ENCODE measurements around the gene SMIM23. TPM values are rescaled to one million over a fixed set of nuclear protein-coding genes. Genes with fewer than 3 reads are reported as not detected.

SMIM23 gene
- total and polyA plus RNA-seq, 2 experiments from 2014 or later = not detected

DNA sequence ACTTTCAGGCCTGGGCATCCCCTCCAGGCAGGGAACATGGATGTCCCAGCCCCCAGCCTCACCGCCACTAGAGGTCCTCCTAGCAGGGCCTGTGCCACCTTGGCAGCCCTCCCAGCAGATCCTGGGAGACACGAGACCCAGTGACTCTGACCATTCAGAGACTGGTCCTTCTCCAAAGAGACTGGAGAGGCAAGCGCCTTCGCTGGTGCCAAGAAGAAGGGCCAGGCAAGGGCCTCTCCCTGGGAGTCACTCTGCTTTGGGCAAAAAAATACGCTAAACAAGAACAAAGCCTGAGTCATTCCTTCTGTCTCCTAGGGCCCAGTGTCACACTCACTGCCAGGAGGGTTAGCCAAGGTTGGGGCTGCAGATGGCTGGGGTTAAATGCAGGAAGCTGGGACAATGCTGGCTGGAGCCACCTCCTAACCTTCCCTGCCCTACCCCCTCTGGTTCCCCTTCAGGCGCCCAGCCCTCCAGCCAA, 35.3 kb upstream of the SMIM23 start (continued):
- TF ChIP-seq, protein P1, sequence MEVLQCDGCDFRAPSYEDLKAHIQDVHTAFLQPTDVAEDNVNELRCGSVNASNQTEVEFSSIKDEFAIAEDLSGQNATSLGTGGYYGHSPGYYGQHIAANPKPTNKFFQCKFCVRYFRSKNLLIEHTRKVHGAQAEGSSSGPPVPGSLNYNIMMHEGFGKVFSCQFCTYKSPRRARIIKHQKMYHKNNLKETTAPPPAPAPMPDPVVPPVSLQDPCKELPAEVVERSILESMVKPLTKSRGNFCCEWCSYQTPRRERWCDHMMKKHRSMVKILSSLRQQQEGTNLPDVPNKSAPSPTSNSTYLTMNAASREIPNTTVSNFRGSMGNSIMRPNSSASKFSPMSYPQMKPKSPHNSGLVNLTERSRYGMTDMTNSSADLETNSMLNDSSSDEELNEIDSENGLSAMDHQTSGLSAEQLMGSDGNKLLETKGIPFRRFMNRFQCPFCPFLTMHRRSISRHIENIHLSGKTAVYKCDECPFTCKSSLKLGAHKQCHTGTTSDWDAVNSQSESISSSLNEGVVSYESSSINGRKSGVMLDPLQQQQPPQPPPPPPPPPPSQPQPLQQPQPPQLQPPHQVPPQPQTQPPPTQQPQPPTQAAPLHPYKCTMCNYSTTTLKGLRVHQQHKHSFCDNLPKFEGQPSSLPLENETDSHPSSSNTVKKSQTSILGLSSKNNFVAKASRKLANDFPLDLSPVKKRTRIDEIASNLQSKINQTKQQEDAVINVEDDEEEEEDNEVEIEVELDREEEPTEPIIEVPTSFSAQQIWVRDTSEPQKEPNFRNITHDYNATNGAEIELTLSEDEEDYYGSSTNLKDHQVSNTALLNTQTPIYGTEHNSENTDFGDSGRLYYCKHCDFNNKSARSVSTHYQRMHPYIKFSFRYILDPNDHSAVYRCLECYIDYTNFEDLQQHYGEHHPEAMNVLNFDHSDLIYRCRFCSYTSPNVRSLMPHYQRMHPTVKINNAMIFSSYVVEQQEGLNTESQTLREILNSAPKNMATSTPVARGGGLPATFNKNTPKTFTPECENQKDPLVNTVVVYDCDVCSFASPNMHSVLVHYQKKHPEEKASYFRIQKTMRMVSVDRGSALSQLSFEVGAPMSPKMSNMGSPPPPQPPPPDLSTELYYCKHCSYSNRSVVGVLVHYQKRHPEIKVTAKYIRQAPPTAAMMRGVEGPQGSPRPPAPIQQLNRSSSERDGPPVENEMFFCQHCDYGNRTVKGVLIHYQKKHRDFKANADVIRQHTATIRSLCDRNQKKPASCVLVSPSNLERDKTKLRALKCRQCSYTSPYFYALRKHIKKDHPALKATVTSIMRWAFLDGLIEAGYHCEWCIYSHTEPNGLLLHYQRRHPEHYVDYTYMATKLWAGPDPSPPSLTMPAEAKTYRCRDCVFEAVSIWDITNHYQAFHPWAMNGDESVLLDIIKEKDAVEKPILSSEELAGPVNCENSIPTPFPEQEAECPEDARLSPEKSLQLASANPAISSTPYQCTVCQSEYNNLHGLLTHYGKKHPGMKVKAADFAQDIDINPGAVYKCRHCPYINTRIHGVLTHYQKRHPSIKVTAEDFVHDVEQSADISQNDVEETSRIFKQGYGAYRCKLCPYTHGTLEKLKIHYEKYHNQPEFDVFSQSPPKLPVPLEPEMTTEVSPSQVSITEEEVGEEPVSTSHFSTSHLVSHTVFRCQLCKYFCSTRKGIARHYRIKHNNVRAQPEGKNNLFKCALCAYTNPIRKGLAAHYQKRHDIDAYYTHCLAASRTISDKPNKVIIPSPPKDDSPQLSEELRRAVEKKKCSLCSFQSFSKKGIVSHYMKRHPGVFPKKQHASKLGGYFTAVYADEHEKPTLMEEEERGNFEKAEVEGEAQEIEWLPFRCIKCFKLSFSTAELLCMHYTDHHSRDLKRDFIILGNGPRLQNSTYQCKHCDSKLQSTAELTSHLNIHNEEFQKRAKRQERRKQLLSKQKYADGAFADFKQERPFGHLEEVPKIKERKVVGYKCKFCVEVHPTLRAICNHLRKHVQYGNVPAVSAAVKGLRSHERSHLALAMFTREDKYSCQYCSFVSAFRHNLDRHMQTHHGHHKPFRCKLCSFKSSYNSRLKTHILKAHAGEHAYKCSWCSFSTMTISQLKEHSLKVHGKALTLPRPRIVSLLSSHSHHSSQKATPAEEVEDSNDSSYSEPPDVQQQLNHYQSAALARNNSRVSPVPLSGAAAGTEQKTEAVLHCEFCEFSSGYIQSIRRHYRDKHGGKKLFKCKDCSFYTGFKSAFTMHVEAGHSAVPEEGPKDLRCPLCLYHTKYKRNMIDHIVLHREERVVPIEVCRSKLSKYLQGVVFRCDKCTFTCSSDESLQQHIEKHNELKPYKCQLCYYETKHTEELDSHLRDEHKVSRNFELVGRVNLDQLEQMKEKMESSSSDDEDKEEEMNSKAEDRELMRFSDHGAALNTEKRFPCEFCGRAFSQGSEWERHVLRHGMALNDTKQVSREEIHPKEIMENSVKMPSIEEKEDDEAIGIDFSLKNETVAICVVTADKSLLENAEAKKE (CRISPR knock-in tag; IDR thresholded peaks at IDR 0.05) = 0 out of 2 replicates have a peak, but pooled peaks have one; percentile 11

DNA sequence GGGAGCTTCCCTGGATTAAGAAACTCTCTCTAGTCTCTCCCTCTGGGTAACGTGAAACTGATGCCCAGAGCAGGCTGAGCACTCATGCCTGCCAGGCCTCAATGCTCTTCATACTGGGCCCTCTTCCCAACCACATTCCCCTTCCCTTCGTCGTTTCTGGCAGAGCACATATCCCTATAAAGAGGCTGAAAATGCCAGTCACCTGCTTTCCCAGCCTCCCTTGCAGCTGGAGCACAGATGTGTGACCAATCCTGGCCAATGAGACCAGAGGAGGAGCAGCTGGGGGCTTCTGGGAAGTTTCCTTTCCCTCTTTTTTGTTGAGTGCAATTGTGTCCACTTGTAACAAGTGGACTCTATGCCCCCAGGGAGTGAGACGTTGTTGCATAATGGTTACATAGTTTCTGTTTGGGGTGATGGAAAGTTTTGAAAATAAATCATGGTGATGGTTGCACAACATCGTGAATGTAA, 30.2 kb upstream of the SMIM23 start:
- H3K27me3 Mint-ChIP-seq (ENCODE audit: insufficient read depth, low read depth, poor library complexity) = peaks cover 2% of the 10 kb centered on the region
- no peak overlapping the region for H3K4me3 Mint-ChIP-seq
- no peak overlapping the region for H3K27ac ChIP-seq (ENCODE audit: low read depth)
- H3K4me1 Mint-ChIP-seq = no peaks in the 10 kb centered on the region
- H2AFZ ChIP-seq = no peak overlapping the region
- H3K4me3 ChIP-seq = no peak overlapping the region
- no peak overlapping the region for H3K27ac Mint-ChIP-seq
- H4K20me1 ChIP-seq (replicated peaks; ENCODE audit: insufficient read depth) = no peaks in the 10 kb centered on the region
- H3K9me3 Mint-ChIP-seq = no peaks in the 10 kb centered on the region; the same call in 2 of the 3 replicates
- no peak for DNase-seq (ENCODE audit: low spot score)
- no peaks in the 10 kb centered on the region for H3K27me3 ChIP-seq (ENCODE audit: insufficient read depth)
- H3K4me2 ChIP-seq = no peak overlapping the region
- no peak for ATAC-seq
- no peaks in the 10 kb centered on the region for H3F3A ChIP-seq (replicated peaks; ENCODE audit: low read depth)
- no peaks in the 10 kb centered on the region for H3K9me2 ChIP-seq (ENCODE audit: insufficient read depth)
- no peaks in the 10 kb centered on the region for H3K79me2 ChIP-seq (replicated peaks; ENCODE audit: insufficient read depth)
- no peaks in the 10 kb centered on the region for H3K36me3 Mint-ChIP-seq (ENCODE audit: low read depth)
- H3K36me3 ChIP-seq (ENCODE audit: insufficient read depth) = no peaks in the 10 kb centered on the region
- no peaks in the 10 kb centered on the region for H3K4me1 ChIP-seq (ENCODE audit: insufficient read depth)
- no peak for TF ChIP-seq STAT1 (IDR thresholded peaks at IDR 0.05; ENCODE audit: unreplicated experiment)
- no peak for TF ChIP-seq ZNF114 (CRISPR knock-in tag; IDR thresholded peaks at IDR 0.05)
- TF ChIP-seq CREB1 (CRISPR knock-in tag; IDR thresholded peaks at IDR 0.05; ENCODE audit: low read depth) = no peak
- no peak for TF ChIP-seq EZH2 (IDR thresholded peaks at IDR 0.05; ENCODE audit: low read depth, unreplicated experiment)
- TF ChIP-seq ETS1 (IDR thresholded peaks at IDR 0.05) = no peak
- TF ChIP-seq, protein P1 (CRISPR knock-in tag; IDR thresholded peaks at IDR 0.05) = no peak
- no peak for TF ChIP-seq ZNF331 (CRISPR knock-in tag; IDR thresholded peaks at IDR 0.05; ENCODE audit: low read depth)
- no peak for TF ChIP-seq NANOG (IDR thresholded peaks at IDR 0.05; ENCODE audit: borderline replicate concordance)
- no peak for TF ChIP-seq POLR2AphosphoS5 (IDR thresholded peaks at IDR 0.05; ENCODE audit: low read depth)
